HG02981 (cell line): ENCODE measurements around the gene STXBP6.

Experiments
- ATAC-seq: cut with Tn5 transposase; IDR thresholded peaks from one replicate; pipeline ENCODE4 v1.9.1; 2021; ENCODE audit warnings: mild to moderate bottlenecking, moderate library complexity; ENCODE audit not compliant: unreplicated experiment

STXBP6 gene

DNA sequence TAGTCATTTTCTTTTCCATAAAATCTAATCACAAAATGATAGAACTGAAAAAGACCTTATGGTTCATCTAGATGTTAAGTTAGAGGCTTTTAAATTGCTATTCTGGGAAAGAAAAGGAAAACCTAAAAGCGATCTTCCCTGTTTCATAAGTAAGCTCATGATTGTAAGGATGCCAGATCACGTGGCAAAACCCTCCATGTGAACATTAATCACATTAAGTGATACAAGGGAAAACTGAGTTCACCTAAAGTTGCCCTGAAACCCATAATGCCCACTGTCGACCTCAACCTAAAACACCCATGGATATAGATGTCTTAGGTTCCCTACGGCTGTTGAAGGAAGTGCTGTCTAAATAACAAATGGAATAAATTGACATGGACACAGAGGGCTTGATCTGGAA, 3.0 kb upstream of the STXBP6 start:
- ATAC-seq, result no peak

DNA sequence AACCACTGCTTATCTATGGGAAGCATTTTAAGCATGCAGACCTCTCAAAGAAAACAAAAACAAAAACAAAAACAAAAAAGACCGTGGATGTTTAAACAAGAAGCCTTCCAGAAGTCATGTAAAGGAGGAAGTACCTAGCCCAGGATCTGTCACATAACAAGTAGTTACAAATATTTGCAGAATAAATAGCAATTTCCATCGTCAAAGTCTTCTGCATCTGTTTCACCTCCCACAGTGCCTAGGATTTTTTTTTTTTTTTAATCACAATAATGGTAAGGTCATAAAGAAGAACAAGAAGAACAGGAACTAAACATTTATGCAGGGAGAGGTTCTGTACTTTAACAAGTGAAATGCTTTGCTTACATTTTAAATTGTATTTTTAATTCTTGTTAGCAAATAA, 2.4 kb upstream of the STXBP6 start:
- no peak for ATAC-seq

DNA sequence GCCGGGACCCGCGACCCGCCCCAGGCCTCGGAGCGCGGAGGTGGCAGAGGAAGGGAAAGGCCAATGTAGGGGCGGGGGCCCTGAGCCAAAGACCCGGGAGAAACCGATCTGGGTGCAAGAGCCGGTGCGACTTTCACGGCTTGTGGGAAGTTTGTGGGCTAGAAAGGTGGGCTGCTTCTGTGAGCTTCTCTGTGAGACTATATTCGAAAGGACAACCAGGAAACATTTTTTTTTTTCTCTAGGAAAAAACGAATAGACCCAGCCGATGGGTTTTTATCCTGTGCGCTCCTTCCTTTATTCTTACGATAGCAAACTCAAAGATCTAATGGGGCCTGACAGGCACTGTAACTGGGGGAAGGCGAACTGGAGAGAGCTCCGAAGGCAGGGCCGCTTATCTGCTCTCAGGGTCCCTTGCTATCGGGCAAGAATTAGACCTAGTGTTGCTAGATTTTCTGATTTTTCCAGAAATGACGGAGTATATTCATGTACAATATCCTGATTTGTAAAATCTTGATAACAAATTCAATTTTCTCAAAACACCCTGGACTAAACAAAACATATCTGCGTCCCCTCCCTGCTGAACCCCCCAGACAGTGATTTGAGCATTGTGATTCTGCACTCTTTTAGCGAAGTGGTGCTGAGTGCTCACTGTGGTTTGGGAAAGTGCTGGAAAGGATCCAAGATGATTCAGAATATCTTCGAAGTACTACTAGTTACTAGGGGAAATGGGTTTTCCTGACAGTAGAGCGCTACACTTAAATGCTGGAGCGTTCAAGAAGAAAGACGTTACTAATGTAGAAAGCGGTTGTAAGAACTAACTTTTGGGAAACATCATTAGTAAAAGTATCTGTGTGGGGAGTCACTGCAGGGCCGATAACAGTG, 563 bp upstream of the STXBP6 start:
- ATAC-seq, result no peak

- no peak for ATAC-seq
Observed at GRCh38 chr14:25049093-25049567, 817 bp downstream of the STXBP6 start.

DNA sequence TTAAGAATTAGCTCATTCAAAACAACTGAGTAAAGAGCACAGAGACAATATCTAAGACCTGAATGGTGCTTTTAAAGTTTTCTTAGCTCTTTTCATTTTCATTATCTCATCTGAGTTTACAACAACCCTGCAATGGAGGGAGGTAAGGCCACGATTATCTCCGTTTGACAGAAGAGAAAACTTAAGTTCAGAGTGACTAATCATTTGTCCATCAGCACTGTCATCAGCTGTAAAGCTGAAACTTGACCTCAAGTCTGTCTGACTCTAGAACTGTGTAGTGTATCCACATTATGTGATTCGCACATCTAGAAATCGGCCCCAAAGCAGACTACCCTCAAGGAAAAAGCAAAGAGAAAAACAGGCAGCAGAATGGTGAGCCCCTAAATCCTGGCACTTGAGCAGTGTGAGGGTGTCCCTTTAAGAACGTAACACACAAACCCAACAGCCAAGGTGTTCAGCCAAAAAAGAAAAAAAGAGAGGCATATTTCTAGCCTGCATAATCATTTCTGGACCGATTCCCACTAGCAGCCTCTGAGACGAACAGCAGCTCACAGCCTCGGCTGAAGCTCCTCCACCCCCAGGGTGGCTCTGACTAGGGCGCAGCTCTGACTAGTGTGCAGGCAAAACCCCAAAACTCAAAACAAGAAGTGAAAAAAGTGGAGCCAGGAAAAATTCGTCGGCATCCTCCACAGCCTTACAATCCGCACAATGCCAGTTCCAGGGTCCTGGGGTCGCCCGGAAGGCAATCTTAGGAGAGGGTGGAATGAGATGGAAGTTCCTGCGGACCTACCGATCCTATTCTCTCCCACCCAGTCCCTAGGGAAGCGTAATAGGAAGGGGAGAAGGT, 1.6 kb downstream of the STXBP6 start:
- ATAC-seq, result no peak

DNA sequence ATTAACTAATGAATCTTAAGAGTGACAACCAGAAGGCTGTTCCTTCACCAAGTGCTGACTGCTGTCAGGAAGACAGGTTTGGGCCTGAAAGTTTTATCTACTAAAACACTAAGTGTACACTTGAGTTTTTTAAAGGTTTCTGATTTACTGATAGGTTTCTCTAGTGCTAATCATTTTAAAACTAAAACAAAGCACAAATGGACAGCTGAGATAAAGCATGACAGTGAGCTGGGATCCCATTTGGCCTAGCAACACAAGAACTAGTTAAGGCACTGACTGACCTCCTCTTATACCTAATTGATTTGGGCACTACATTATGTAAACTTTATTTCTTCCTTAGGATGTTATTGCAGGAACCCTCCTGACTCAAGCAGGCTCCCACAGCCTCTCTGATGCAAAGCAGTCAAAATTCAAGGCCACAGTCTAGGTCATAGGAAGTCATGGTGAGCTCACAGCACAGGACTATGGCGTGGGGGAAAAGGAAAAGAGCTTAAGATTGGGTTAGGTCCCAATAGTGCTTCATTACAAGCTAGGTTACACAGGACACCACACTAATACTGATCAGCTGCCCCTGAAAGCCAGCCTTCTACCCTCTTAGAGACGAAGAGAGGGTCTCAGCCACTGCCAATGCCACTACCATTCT, 3.5 kb downstream of the STXBP6 start:
- no peak for ATAC-seq

- ATAC-seq, result no peak
Observed at GRCh38 chr14:25044106-25044698, 5.7 kb downstream of the STXBP6 start.

DNA sequence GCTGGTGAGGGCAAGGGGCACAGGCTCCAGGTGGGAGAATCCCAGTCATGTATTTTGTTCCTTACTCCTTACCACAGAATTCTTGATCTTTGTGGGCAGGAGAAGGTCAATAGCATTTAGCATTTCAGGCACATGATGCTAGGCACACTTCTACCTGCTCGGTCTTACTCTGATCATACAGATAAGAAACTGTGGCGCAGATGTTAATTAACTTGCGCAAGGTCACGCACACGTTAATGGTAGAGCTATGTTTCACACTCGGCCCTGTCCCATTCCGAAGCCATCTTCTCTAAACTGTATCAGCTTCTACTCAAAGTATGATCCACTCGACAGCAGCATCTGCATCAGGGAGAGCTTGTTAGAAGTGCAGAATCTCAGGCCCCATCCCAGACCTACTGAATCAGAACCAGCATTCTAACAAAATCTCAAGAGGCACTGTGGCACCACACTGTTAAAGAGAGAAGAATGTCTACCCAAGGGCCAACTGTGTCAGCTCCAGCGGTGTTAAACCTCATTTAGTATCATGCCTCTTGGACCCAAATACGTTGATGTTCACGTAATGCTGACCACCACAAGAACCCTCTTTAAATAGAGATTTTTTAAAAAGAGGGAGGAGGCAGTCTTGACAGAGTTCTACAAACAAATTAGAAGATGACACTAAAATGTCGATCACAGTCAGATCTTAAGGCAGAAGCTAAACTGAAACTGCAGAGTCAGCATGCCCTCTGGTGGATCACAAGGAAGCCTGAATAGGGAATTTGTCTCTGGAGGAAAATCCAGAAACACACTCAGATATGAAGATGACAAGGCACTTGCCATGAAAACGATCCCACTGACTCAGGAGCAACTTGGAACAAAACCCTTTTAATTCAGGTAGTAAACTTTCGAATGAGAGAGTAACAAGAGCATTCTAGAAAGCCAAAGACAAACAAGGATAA, 7.3 kb downstream of the STXBP6 start:
- no peak for ATAC-seq

DNA sequence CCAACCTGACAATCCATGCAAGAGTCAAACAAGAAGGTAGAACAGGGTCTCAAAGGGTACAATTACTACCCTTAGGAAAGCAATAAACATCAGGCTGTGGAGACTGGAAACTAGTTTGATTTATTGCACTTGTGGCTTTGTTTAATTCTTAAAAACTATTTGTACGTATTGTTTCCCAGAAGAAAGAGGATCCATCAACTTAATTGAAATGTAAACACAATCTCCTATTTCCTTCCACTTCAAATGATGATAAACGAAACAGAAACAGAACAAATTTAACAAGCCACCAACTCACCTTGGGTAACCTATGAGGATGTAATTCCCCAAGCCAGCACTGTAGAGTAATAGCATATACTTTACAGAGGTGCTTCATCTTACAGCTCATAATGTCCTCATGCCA, 8.0 kb downstream of the STXBP6 start:
- no peak for ATAC-seq

GRCh38 chr14:25041484-25041883, 8.5 kb downstream of the STXBP6 start:
- ATAC-seq, result no peak

DNA sequence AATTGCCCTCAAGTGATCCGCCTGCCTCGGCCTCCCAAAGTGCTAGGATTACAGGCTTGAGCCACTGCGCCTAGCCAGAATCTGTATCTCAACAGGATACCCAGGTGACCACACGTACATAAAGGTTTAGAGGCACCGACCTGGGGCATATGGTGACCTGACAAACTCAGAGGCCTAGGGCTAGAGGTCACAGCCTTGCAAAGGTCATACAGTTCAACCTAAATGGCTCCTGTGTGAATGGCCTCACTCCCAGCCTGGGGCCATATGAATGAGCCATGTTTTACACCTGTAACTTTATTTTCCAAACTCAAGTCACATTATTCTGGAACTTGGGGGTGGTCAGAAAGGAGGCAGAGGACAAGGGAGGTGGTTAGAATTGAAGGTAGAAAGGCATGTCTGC, 10.0 kb downstream of the STXBP6 start:
- ATAC-seq, result no peak

GRCh38 chr14:25038044-25038668, 11.8 kb downstream of the STXBP6 start:
- no peak for ATAC-seq

DNA sequence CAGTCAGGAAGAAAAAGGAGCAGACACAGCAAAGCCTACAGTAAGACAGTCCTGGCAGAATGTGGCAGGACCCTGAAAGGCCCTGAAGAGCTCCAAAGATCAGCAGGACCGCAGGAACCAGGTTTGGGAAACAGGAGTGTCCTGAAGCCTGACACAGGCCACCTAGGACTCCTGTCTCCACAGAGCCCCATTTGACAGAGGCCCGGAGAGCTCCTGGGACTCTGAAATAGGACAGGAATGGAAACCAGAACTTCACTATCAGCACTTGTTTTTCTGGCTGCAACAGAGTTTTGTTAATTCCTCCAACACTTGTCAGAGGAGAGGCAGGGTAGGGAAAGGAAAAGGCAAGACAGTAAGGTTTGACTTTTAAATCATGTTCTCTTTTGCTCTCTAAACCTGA, 12.9 kb downstream of the STXBP6 start:
- no peak for ATAC-seq

DNA sequence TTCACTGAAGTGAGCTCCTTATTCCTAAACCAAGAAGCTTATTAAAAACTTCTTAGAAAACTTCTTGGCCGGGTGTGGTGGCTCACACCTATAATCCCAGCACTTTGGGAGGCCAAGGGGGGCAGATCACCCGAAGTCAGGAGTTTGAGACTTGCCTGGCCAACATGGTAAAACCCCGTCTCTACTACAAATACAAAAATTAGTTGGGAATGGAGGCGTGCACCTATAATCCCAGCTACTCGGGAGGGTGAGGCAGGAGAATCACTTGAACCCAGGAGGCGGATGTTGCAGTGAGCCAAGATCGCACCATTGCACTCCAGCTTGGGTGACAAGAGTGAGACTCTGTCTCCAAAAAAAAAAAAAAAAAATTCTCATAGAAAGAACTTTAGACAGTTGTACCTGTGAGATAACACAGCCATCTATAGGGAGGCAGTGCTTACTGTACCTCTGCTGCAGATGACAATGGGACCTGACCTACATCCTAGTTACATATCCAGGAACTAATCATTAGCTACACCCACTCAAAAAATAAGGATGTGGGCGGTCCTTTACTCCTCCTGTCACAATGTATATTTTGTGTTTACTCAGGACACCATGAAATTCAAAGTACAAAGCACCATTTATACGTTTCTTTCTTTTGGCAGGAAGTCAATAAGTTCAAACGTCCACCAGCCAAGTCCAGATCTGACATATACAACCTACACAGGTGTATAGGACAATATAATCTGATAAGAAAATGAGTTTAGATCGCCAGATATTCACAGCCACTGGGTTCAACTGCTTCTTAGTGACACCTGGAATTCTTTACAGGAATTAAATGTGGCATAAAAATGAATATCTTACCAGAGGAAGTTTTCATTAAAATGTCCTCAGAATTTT, 14.9 kb downstream of the STXBP6 start:
- ATAC-seq, result no peak

GRCh38 chr14:25033358-25033757, 16.6 kb downstream of the STXBP6 start:
- no peak for ATAC-seq

DNA sequence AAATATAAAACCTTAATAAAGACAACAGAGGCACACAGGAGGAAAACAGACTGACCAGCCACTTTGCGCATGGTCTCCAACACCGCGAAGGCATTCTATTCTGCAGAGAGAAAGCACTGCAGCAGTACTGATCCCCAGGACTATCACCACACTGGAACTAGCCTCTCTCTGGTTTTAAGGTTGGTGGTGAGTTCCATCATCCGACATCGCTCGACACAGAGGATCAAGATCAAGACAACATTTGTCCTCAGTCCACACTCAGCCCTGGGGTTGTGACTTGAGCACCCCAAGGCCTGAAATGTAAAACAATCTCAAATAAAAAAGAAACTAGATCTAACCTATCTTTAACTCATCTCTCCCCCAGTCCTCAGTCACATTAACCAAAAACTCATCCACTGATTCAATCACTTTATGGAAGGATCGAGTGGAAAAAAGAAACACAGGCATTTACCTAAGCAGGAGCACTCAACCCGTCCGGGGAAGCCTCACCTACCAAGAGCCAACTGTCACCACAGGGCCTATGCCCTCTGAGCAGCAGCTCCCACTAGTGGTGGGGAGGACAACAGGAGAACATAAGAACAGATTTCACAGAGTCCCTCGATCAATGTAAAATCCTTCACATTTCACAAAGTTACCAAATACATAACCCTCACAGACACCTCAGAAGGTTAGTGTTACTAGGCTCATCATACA, 17.7 kb downstream of the STXBP6 start:
- ATAC-seq, result no peak

- ATAC-seq, result peak; percentile 73
Observed at GRCh38 chr14:25026476-25027137, 23.3 kb downstream of the STXBP6 start.
